GM19468 (cell line): Measurements from ENCODE around the gene DPP6.
"Not testable (repeated sequence)": the region's sequence is repeated elsewhere in the genome, so short reads cannot be mapped to it uniquely, and the experiment has no call there.

Source experiments
- ATAC-seq: cut with Tn5 transposase; IDR thresholded peaks from one replicate; pipeline ENCODE4 v1.9.1; 2021; ENCODE audit warnings: mild to moderate bottlenecking, moderate library complexity, moderate number of reproducible peaks; ENCODE audit not compliant: unreplicated experiment; ENCODE audit errors: extremely low read depth

Gene DPP6

GRCh38 chr7:154638286-154638685, 586.1 kb downstream of the DPP6 start:
- ATAC-seq, result no peak

- ATAC-seq, result no peak
Measured at GRCh38 chr7:154640266-154640865, 588.2 kb downstream of the DPP6 start.

GRCh38 chr7:154640917-154641316, 588.7 kb downstream of the DPP6 start:
- ATAC-seq, result no peak

GRCh38 chr7:154644366-154644765, 592.2 kb downstream of the DPP6 start:
- no peak for ATAC-seq

GRCh38 chr7:154646126-154647013, 594.2 kb downstream of the DPP6 start:
- ATAC-seq, result no peak

- no peak for ATAC-seq
Measured at GRCh38 chr7:154647625-154648024, 595.4 kb downstream of the DPP6 start.

- no peak for ATAC-seq
Measured at GRCh38 chr7:154649015-154649414, 596.8 kb downstream of the DPP6 start.

GRCh38 chr7:154649434-154649833, 597.2 kb downstream of the DPP6 start:
- ATAC-seq, result no peak

- ATAC-seq, result no peak
Measured at GRCh38 chr7:154650275-154650674, 598.1 kb downstream of the DPP6 start.

GRCh38 chr7:154651501-154651900, 599.3 kb downstream of the DPP6 start:
- ATAC-seq, result no peak

GRCh38 chr7:154652564-154652963, 600.4 kb downstream of the DPP6 start:
- no peak for ATAC-seq

GRCh38 chr7:154653281-154653680, 601.1 kb downstream of the DPP6 start:
- no peak for ATAC-seq

GRCh38 chr7:154656618-154657017, 604.4 kb downstream of the DPP6 start:
- no peak for ATAC-seq

- no peak for ATAC-seq
Measured at GRCh38 chr7:154666768-154667167, 614.6 kb downstream of the DPP6 start.

GRCh38 chr7:154672659-154673415, 620.6 kb downstream of the DPP6 start:
- ATAC-seq, result no peak

- no peak for ATAC-seq
Measured at GRCh38 chr7:154674191-154674590, 622.0 kb downstream of the DPP6 start.

GRCh38 chr7:154675560-154675959, 623.4 kb downstream of the DPP6 start:
- ATAC-seq, result no peak

GRCh38 chr7:154676033-154676421, 623.8 kb downstream of the DPP6 start:
- not testable (repeated sequence) for ATAC-seq

- ATAC-seq, result no peak
Measured at GRCh38 chr7:154676422-154677073, 624.4 kb downstream of the DPP6 start.

- no peak for ATAC-seq
Measured at GRCh38 chr7:154677454-154677853, 625.3 kb downstream of the DPP6 start.
